NCI-H524 (cell line): Measurements from ENCODE around the gene ANGPT4.
A peak's percentile ranks its signal among the peaks of the same experiment; 100 is the strongest.

Experiments used
- DNase-seq, 2 experiments: peaks; one replicate each; lab custom pipeline; 2025; lab: John Stamatoyannopoulos, UW

ANGPT4 gene

GRCh38 chr20:916125-916799 is at the start of gene ANGPT4:
Gene ANGPT4 (minus strand): TSS chr20:916334. CDS start chr20:916214, 120 bp downstream.
- DNase-seq: no peak

DNA sequence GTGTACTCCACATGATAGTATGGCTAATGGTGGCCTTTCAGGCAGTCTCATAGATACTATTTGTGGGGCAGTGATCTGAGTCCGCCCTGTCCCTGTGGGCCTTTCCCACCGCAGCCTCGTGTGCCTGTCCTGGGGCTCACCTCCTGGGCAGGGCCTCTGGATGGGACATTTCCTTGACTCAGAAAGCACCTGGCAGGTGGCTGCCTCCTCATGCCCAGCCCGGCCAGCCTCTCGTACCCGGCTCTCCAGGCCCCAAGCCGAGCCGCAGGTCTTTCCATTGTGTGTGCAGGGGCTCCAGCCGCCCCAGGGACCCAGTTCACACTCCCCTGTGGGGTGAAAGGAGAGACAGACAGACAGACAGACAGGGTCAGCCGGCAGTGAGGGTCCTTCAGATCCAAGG is 47.7 kb upstream of the ANGPT4 start:
- no peak for DNase-seq

- no peak for DNase-seq
Observed at GRCh38 chr20:962683-963082, 46.5 kb upstream of the ANGPT4 start.

DNA sequence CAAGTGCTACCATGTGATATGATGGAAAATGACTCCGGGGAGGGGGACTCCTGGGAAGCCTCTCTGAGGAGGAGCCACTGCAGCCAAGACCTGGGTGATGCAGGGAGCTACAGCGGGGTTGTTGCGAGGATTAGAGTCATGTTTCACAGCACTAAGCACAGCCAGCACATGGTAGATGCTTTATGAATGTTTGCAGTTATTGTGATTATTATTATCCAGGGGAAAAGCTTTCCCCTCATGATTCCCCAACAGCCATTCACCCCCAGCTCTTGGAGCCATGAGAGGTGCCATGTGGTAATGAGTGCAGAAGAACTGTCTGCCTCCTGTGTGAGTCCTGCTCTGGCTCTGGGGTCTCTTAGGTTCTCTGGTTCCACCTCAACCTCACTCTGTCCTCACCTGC is 46.1 kb upstream of the ANGPT4 start:
- DNase-seq: peak; percentile 23 to 77

- no peak for DNase-seq
Observed at GRCh38 chr20:961768-962167, 45.6 kb upstream of the ANGPT4 start.

DNA sequence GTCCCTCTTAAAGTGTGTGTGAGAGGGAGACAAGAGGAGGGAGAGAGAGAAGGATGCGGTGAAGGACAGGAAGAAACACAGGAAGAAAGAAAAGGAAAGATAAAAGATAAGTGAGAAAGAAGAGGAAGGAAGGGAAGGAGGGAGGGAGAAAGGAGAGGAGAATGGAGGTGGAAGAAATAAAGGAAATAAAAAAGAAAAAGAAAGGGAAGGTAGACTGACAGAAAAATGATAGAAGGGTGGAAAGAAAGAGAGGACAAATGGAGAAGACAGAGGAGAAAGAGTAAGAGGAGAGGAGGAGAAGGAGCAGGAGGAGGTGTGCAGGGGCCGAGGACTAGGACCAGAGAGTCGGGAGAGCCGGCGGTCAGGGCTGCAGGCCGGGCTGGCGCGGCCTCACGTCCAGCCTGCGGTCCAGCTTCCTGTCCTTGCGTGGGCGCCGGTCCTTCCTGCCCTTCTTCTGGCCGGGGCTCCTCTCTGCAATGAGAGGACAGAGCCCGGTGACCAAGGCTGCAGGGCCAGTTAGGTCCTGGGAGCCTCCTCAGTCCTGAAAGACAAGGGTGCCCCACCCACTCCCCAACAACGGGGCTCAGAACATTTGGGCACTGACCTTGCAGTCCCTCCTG is 44.0 kb upstream of the ANGPT4 start:
- DNase-seq: no peak

DNA sequence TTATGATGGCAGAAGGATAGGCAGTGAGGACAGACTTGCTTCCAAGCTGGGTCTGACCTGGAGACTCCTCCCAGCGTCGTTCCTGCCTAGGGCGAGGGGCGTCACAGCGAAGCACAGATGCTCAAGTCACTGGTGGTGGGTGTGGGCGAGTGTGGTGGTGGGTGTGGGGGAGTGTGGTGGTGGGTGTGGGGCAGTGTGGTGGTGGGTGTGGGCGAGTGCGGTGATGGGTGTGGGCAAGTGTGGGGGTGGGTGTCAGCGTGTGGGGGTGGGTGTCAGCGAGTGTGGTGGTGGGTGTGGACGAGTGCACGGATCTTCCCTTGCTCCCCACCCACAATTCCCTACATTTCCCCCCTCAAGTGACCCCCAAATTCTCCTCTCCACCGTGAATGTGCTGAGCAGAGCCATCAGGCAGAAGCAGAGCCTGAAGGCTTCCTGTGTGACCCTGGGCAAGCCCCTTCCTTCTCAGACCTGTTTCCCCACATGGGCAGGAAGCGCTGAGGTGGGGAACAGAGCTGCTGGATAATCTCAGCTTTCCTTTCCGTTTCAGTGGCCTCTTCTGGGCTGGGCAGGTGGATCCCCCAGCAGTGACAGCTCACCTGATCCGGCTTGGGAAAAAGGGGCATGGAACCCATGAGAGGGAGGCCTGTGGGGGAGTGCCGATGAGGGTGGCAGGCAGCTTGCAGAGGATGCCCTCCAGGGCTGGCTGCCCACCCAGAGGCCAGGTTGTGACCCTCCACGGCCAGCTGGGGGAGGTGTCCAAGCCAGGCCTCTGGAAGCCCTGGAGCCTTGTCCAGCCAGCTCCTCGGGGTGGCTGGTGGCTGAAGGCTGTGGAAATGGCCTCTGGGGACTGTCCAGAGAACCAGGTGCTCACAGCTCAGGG is 43.0 kb upstream of the ANGPT4 start:
- DNase-seq: no peak

GRCh38 chr20:957544-957943 is 41.4 kb upstream of the ANGPT4 start:
- DNase-seq: no peak

DNA sequence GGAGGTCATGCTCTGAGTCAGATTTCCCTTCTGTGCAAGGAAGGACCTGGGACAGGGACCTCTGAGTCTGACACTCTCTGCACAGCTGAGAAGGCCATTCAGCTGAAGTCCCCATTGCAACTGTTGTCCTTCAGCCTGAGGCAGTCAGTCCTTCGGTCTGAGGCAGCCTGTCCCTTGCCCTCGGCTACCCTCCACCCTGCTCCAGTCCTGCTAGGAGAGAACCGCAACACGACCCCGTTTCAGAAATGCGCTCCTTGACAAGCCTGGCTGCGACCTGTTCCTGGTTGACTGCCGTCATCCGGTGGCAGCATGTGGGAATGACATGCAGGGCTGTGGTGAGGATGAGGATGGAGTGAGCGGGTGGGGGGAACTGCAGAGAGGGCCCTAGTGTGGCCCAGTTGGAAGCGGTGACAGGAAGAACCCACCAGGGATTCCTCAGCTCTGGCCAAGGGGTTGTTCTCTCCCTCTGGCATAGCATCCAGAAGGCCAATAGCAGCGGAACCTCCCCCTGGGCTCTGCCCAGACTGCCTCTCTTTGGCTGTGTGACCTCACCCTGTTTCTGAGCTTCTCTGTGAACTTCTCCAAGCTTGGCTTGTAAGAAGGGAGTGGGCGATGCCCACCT is 40.3 kb upstream of the ANGPT4 start:
- peak; percentile 44 to 81 for DNase-seq

- DNase-seq: no peak
Observed at GRCh38 chr20:955656-956055, 39.5 kb upstream of the ANGPT4 start.

GRCh38 chr20:955111-955510 is 39.0 kb upstream of the ANGPT4 start:
- DNase-seq: no peak

- peak in 1 of 2 experiments; percentile 41 for DNase-seq
Observed at GRCh38 chr20:953742-954141, 37.6 kb upstream of the ANGPT4 start.

- DNase-seq: no peak
Observed at GRCh38 chr20:952196-952795, 36.2 kb upstream of the ANGPT4 start.

- DNase-seq: peak in 1 of 2 experiments; percentile 70
Observed at GRCh38 chr20:951384-952169, 35.4 kb upstream of the ANGPT4 start.

DNA sequence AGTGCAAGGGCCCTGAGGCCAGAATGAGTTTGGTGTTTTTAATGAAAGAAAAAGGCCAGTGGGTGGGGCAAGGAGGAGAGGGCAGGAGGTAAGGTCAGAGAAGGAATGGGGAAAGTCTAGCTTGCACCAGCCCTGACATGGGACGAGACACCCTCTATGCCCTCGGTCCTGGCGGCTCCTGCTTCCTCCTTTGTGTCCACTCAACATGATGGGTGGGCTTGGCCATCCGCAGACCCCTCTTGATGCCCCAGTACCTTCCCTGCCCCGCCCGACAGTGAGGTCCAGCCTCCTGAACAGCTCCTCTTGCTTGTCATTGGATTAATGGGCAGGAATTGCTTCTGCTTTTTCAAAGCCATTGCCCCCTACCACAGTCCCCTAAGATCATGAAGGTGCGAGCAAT is 33.6 kb upstream of the ANGPT4 start:
- no peak for DNase-seq

GRCh38 chr20:946826-947225 is 30.7 kb upstream of the ANGPT4 start:
- DNase-seq: no peak

DNA sequence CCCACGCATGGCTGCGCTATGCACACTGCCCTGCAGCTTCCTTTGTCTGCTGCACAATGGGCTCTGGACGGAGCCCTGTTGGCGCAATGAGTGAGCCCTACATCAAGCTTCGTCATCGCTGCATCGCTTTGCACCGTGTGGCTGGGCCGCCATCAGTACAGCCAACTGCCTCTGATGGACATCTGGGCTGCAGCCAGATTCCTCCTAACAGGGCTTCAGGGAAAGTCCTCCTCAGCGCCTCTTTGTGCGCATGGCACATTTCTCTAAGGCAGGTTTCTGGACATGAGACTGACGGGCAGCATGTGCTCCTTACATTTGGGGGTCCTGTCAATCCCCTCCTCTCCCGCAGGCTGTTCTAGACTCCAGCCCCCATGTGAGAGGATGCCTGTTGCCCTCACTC is 29.7 kb upstream of the ANGPT4 start:
- DNase-seq: no peak

- DNase-seq: no peak
Observed at GRCh38 chr20:944774-945410, 28.8 kb upstream of the ANGPT4 start.

DNA sequence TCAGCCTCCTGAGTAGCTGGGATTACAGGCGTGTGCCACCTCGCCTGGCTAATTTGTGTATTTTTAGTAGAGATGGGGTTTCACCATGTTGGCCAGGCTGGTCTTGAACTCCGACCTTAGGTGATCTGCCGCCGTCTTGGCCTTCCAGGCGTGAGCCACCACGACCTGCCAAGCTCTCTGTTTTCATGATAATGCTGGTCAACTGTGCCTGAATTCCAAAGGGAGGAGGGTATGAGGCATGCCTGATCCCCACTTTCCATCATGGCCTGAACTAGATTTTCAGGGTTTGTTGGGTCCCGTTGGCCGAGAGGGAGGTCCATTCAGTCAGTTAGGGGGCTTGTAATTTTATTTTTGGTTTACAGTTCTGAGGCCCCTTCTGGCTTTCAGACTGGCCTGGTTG is 28.0 kb upstream of the ANGPT4 start:
- DNase-seq: no peak

DNA sequence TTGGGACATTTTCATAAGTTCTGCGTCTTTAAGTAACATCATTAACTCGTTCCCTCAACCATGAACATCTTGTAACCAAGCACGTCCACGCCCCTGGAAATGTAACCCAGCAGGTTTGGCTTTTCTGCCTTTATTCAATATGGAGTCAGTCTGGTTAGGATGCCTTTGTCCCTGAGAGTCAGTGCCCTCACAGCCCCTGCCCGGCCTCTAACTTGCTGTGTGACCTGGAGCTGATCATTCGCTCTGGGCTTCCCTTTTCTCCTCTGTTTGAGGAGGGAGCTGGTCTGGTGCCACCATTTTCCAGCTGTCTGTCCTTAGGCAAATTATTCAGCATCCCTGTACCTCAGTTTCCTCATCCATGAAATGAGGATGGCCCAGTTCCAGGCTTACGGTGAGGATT is 26.5 kb upstream of the ANGPT4 start:
- no peak for DNase-seq

GRCh38 chr20:940926-941325 is 24.8 kb upstream of the ANGPT4 start:
- no peak for DNase-seq
